ENCODE results near the gene MACROD2.

DNA sequence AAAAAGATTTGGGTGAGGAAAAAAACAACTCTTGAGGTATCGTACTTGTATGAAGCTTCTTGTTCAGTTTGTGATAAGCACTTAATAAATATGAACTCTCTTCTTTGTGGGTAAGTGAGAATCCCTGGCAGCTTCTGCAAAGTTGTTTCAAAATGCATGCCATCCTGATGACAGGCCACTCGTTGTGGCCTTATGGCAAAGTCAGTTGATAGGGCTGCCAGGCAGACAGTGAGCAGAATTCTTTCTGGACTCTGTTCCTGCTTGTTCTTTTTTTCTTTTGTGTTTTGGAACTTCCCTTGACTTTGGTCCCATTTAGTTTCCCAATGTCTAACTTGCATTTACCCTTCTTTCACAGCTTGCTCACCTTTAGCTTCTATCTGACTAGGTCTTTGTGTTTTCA is 1325.6 kb downstream of the MACROD2 start:
- TF ChIP-seq, protein P1, sequence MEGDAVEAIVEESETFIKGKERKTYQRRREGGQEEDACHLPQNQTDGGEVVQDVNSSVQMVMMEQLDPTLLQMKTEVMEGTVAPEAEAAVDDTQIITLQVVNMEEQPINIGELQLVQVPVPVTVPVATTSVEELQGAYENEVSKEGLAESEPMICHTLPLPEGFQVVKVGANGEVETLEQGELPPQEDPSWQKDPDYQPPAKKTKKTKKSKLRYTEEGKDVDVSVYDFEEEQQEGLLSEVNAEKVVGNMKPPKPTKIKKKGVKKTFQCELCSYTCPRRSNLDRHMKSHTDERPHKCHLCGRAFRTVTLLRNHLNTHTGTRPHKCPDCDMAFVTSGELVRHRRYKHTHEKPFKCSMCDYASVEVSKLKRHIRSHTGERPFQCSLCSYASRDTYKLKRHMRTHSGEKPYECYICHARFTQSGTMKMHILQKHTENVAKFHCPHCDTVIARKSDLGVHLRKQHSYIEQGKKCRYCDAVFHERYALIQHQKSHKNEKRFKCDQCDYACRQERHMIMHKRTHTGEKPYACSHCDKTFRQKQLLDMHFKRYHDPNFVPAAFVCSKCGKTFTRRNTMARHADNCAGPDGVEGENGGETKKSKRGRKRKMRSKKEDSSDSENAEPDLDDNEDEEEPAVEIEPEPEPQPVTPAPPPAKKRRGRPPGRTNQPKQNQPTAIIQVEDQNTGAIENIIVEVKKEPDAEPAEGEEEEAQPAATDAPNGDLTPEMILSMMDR (conservative IDR thresholded peaks at IDR 0.05), result no peak
- no peak for TF ChIP-seq ZFX (IDR thresholded peaks at IDR 0.05)
